Body of pancreas (tissue), 4 donors: Measurements from ENCODE around the gene CPNE2.
A peak's percentile ranks its signal among the peaks of the same experiment; 100 is the strongest.

Source experiments
- CTCF ChIP-seq, 7 experiments: fragments of 450-650 bp in 4 of 7; fragments of 200-600 bp in 3 of 7; sonication (generic) in 3 of 7; IDR thresholded peaks; one replicate each; pipeline ENCODE4 v1.5.1; 2016 to 2019; ENCODE audit warnings: antibody characterized with exemption in 7 of 7
- POLR2A ChIP-seq, 3 donors: fragments of 450-650 bp; IDR thresholded peaks; one replicate each; pipeline ENCODE4 v1.6.1; 2016; ENCODE audit warnings: antibody characterized with exemption in 3 of 3, mild to moderate bottlenecking in 2 of 3

GRCh38 chr16:57150682-57151330, 58.4 kb downstream of the CPNE2 start:
- TF ChIP-seq CTCF (IDR thresholded peaks at IDR 0.05) (no peak), POLR2A (IDR thresholded peaks at IDR 0.05) (peak in 1 of 3 donors; percentile 35)
